Mesendoderm (in vitro differentiated cells): Measurements from ENCODE around the gene PTPRQ. TPM values are rescaled to one million over a fixed set of nuclear protein-coding genes. Genes with fewer than 3 reads are reported as not detected.

ENCODE experiments used
- DNase-seq: peaks from one replicate; pipeline ENCODE4 v3.0.0; 2013
- H2AK5ac ChIP-seq: 2 replicates; pipeline ENCODE4 v1.6.1; 2013; ENCODE audit warnings: low read length, inconsistent platforms
- H2BK120ac ChIP-seq: 2 replicates; pipeline ENCODE4 v1.6.1; 2013; ENCODE audit warnings: low read depth, mild to moderate bottlenecking, low read length, moderate library complexity, mixed read lengths
- H2BK15ac ChIP-seq: replicated peaks from 2 replicates; pipeline ENCODE4 v1.6.1; 2013; ENCODE audit warnings: low read depth, mild to moderate bottlenecking, moderate library complexity
- H2BK5ac ChIP-seq: 2 replicates; pipeline ENCODE4 v1.6.1; 2013; ENCODE audit warnings: low read length, inconsistent platforms
- H3K18ac ChIP-seq: 2 replicates; pipeline ENCODE4 v1.6.1; 2013; ENCODE audit warnings: mild to moderate bottlenecking, low read length, mixed read lengths
- H3K23ac ChIP-seq: one replicate; pipeline ENCODE4 v1.6.1; 2013; ENCODE audit warnings: low read length
- H3K27ac ChIP-seq: 2 replicates; pipeline ENCODE4 v1.5.1; 2013; ENCODE audit warnings: low read depth, mild to moderate bottlenecking, inconsistent platforms, low read length, moderate library complexity
- H3K27me3 ChIP-seq: 2 replicates; pipeline ENCODE4 v1.6.1; 2013; ENCODE audit warnings: low read length, control low read depth, mild to moderate bottlenecking, inconsistent platforms; ENCODE audit not compliant: insufficient read depth, poor library complexity
- H3K36me3 ChIP-seq: 2 replicates; pipeline ENCODE4 v1.6.1; 2013; ENCODE audit warnings: low read length, inconsistent platforms; ENCODE audit not compliant: control insufficient read depth, insufficient read depth
- H3K4ac ChIP-seq: one replicate; pipeline ENCODE4 v1.6.1; 2013; ENCODE audit warnings: low read depth, mild to moderate bottlenecking, low read length, moderate library complexity
- H3K4me1 ChIP-seq: 2 replicates; pipeline ENCODE4 v1.6.1; 2013; ENCODE audit warnings: low read depth, low read length, inconsistent platforms; ENCODE audit not compliant: control insufficient read depth
- H3K4me2 ChIP-seq: 2 replicates; pipeline ENCODE4 v1.6.1; 2013; ENCODE audit warnings: low read length
- H3K4me3 ChIP-seq: 2 replicates; pipeline ENCODE4 v1.5.1; 2013; ENCODE audit warnings: mild to moderate bottlenecking, low read length
- H3K56ac ChIP-seq: one replicate; pipeline ENCODE4 v1.6.1; 2013; ENCODE audit warnings: low read length
- H3K79me1 ChIP-seq: 2 replicates; pipeline ENCODE4 v1.6.1; 2013; ENCODE audit warnings: low read length, inconsistent platforms
- H3K79me2 ChIP-seq: 2 replicates; pipeline ENCODE4 v1.6.1; 2013; ENCODE audit warnings: mild to moderate bottlenecking, low read length; ENCODE audit not compliant: control insufficient read depth, insufficient read depth
- H3K9ac ChIP-seq: 2 replicates; pipeline ENCODE4 v1.6.1; 2013; ENCODE audit warnings: low read length, inconsistent platforms
- H4K5ac ChIP-seq: one replicate; pipeline ENCODE4 v1.6.1; 2013; ENCODE audit warnings: low read length
- H4K8ac ChIP-seq: one replicate; pipeline ENCODE4 v1.6.1; 2013; ENCODE audit warnings: low read depth, mild to moderate bottlenecking, control low read depth, low read length, moderate library complexity
- WGBS: extraction: QIAGEN DNeasy Blood & Tissue Kit; methylation state at CpG from one replicate; pipeline ENCODE4 v1.1.7; 2013; ENCODE audit warnings: low lambda C conversion rate, missing lambda C conversion rate; ENCODE audit not compliant: insufficient coverage; ENCODE audit errors: extremely low coverage; 5-methylcytosine and 5-hydroxymethylcytosine counted together
- polyA plus RNA-seq, 2 experiments: library from polyadenylated mRNA; stranded (reverse); fragments of 200-250 nt; gene quantifications; one replicate each; pipeline ENCODE4 v1.2.3, GENCODE V29; 2013

The PTPRQ gene
- not detected for polyA plus RNA-seq (2013, experiment 1 of 2)
- polyA plus RNA-seq (2013, experiment 2 of 2): not detected

GRCh38 chr12:80443974-80444666 lies at the start of gene PTPRQ:
TSS of gene PTPRQ (plus strand) at chr12:80444235. CDS start at chr12:80444346, 111 bp downstream.
- 100% methylated on average over 1 of the region's 4 CpGs for WGBS

GRCh38 chr12:80400571-80400991 lies 43.5 kb upstream of the PTPRQ start:
- Histone ChIP-seq H2BK120ac (no peak overlapping the region), H2BK5ac (no peak overlapping the region), H3K56ac (no peak overlapping the region), H4K5ac (no peak overlapping the region), H3K4ac (no peak overlapping the region), H3K9ac (no peak overlapping the region), H3K27me3 (no peaks in the 10 kb centered on the region), H3K4me2 (no peak overlapping the region), H3K27ac (no peak overlapping the region), H3K23ac (no peak overlapping the region), H3K79me2 (no peaks in the 10 kb centered on the region), H2AK5ac (no peak overlapping the region), H3K18ac (no peak overlapping the region), H3K4me3 (no peak overlapping the region), H3K4me1 (no peaks in the 10 kb centered on the region), H4K8ac (no peak overlapping the region), H3K79me1 (no peaks in the 10 kb centered on the region), H3K36me3 (no peaks in the 10 kb centered on the region), H2BK15ac (no peak overlapping the region)
- DNase-seq: peak; percentile 10
- WGBS: no CpG with 5 or more reads among the region's 20 CpGs

More at GRCh38 chr12:80443974-80444666, at the start of gene PTPRQ:
- no peaks in the 10 kb centered on the region for H3K27me3 ChIP-seq
- no peak within 1 kb of the TSS for H3K9ac ChIP-seq
- H4K5ac ChIP-seq: no peak within 1 kb of the TSS
- H3K36me3 ChIP-seq: no peaks in the 10 kb centered on the region
- no peak within 1 kb of the TSS for H3K4me2 ChIP-seq
- H3K79me1 ChIP-seq: no peaks in the 10 kb centered on the region
- H4K8ac ChIP-seq: no peak within 1 kb of the TSS
- no peak within 1 kb of the TSS for H2BK5ac ChIP-seq
- H3K27ac ChIP-seq: no peak within 1 kb of the TSS
- no peak within 1 kb of the TSS for H3K18ac ChIP-seq
- H3K4ac ChIP-seq: no peak within 1 kb of the TSS
- no peak within 1 kb of the TSS for H3K56ac ChIP-seq
- no peak within 1 kb of the TSS for H2BK120ac ChIP-seq
- no peak within 1 kb of the TSS for H3K23ac ChIP-seq
- H3K4me3 ChIP-seq: no peak within 1 kb of the TSS
- no peaks in the 10 kb centered on the region for H3K4me1 ChIP-seq
- H2BK15ac ChIP-seq: no peak within 1 kb of the TSS
- DNase-seq: no peak
- H2AK5ac ChIP-seq: no peak within 1 kb of the TSS
- no peaks in the 10 kb centered on the region for H3K79me2 ChIP-seq

- Histone ChIP-seq H3K4ac (no peak overlapping the region), H4K8ac (peak overlapping the region; percentile 65), H3K18ac (no peak overlapping the region), H2BK120ac (no peak overlapping the region), H3K36me3 (no peaks in the 10 kb centered on the region), H3K79me1 (no peaks in the 10 kb centered on the region), H3K9ac (no peak overlapping the region), H3K23ac (no peak overlapping the region), H2BK15ac (no peak overlapping the region), H3K56ac (no peak overlapping the region), H4K5ac (no peak overlapping the region), H3K4me1 (no peaks in the 10 kb centered on the region), H3K27me3 (no peaks in the 10 kb centered on the region), H3K27ac (no peak overlapping the region), H3K79me2 (no peaks in the 10 kb centered on the region), H2AK5ac (no peak overlapping the region), H2BK5ac (no peak overlapping the region), H3K4me3 (no peak overlapping the region), H3K4me2 (no peak overlapping the region)
- DNase-seq: no peak
- WGBS: no CpG with 5 or more reads among the region's 3 CpGs
These were observed 42.8 kb upstream of the PTPRQ start for GRCh38 chr12:80401191-80401590.

- no peak overlapping the region for H3K4ac ChIP-seq
- no peak overlapping the region for H4K5ac ChIP-seq
- H3K79me1 ChIP-seq: no peaks in the 10 kb centered on the region
- no peak overlapping the region for H3K9ac ChIP-seq
- no peaks in the 10 kb centered on the region for H3K27me3 ChIP-seq
- no peaks in the 10 kb centered on the region for H3K36me3 ChIP-seq
- no peak overlapping the region for H3K56ac ChIP-seq
- DNase-seq: no peak
- no CpG with 5 or more reads among the region's 2 CpGs for whole genome bisulfite sequencing
- no peak overlapping the region for H4K8ac ChIP-seq
- H3K23ac ChIP-seq: no peak overlapping the region
- H3K4me2 ChIP-seq: no peak overlapping the region
- H3K18ac ChIP-seq: no peak overlapping the region
- no peak overlapping the region for H3K27ac ChIP-seq
- no peak overlapping the region for H2BK5ac ChIP-seq
- H2AK5ac ChIP-seq: no peak overlapping the region
- H2BK120ac ChIP-seq: no peak overlapping the region
- H2BK15ac ChIP-seq: no peak overlapping the region
- no peaks in the 10 kb centered on the region for H3K79me2 ChIP-seq
- no peak overlapping the region for H3K4me3 ChIP-seq
- H3K4me1 ChIP-seq: no peaks in the 10 kb centered on the region
These were observed 39.4 kb upstream of the PTPRQ start for GRCh38 chr12:80404629-80405028.

GRCh38 chr12:80406253-80406652 lies 37.8 kb upstream of the PTPRQ start:
- no peaks in the 10 kb centered on the region for H3K79me1 ChIP-seq
- no peak overlapping the region for H3K23ac ChIP-seq
- no peaks in the 10 kb centered on the region for H3K79me2 ChIP-seq
- no peak overlapping the region for H3K27ac ChIP-seq
- H3K36me3 ChIP-seq: no peaks in the 10 kb centered on the region
- H2AK5ac ChIP-seq: no peak overlapping the region
- no peak overlapping the region for H3K4ac ChIP-seq
- no peak overlapping the region for H2BK5ac ChIP-seq
- no peaks in the 10 kb centered on the region for H3K4me1 ChIP-seq
- no peak overlapping the region for H3K4me2 ChIP-seq
- no peak overlapping the region for H3K4me3 ChIP-seq
- H2BK15ac ChIP-seq: no peak overlapping the region
- H3K56ac ChIP-seq: no peak overlapping the region
- no peak overlapping the region for H2BK120ac ChIP-seq
- DNase-seq: no peak
- no peak overlapping the region for H4K5ac ChIP-seq
- H3K27me3 ChIP-seq: no peaks in the 10 kb centered on the region
- H3K18ac ChIP-seq: no peak overlapping the region
- H3K9ac ChIP-seq: no peak overlapping the region
- no peak overlapping the region for H4K8ac ChIP-seq

- WGBS: no CpG with 5 or more reads among the region's 3 CpGs
- H3K27ac ChIP-seq: no peak overlapping the region
- H2BK15ac ChIP-seq: no peak overlapping the region
- no peak overlapping the region for H2BK120ac ChIP-seq
- H2BK5ac ChIP-seq: no peak overlapping the region
- H3K18ac ChIP-seq: no peak overlapping the region
- H3K27me3 ChIP-seq: no peaks in the 10 kb centered on the region
- no peaks in the 10 kb centered on the region for H3K4me1 ChIP-seq
- H3K79me1 ChIP-seq: no peaks in the 10 kb centered on the region
- H3K4me3 ChIP-seq: no peak overlapping the region
- no peak overlapping the region for H3K23ac ChIP-seq
- H3K9ac ChIP-seq: no peak overlapping the region
- H4K5ac ChIP-seq: no peak overlapping the region
- H4K8ac ChIP-seq: no peak overlapping the region
- no peak for DNase-seq
- no peak overlapping the region for H3K4ac ChIP-seq
- H2AK5ac ChIP-seq: no peak overlapping the region
- H3K56ac ChIP-seq: no peak overlapping the region
- no peaks in the 10 kb centered on the region for H3K79me2 ChIP-seq
- no peak overlapping the region for H3K4me2 ChIP-seq
- no peaks in the 10 kb centered on the region for H3K36me3 ChIP-seq
These were observed 32.2 kb upstream of the PTPRQ start for GRCh38 chr12:80411787-80412186.
